SK-N-SH treated with all-trans-retinoic acid at 6 μM for 48 hours (cell line): ENCODE results near the gene NMT1.

Source experiments
- ARNTL ChIP-seq: fragments of 450-650 bp; formaldehyde crosslinking; IDR thresholded peaks from 2 replicates; pipeline ENCODE4 v1.5.0; 2020; ENCODE audit warnings: low read depth, mild to moderate bottlenecking, moderate library complexity, borderline replicate concordance
- CSRNP3 ChIP-seq: fragments of 250-450 bp; sonication (Bioruptor Pico); IDR thresholded peaks from 2 replicates; pipeline ENCODE4 v1.5.1; 2021; ENCODE audit warnings: mild to moderate bottlenecking, moderate library complexity
- ESRRG ChIP-seq: fragments of 250-450 bp; sonication (Bioruptor Pico); IDR thresholded peaks from 2 replicates; pipeline ENCODE4 v1.6.1; 2021; ENCODE audit warnings: mild to moderate bottlenecking
- PATZ1 ChIP-seq: fragments of 250-450 bp; sonication (Bioruptor Pico); IDR thresholded peaks from 2 replicates; pipeline ENCODE4 v1.8.0; 2020; ENCODE audit warnings: mild to moderate bottlenecking, moderate library complexity, borderline replicate concordance
- RARB ChIP-seq: fragments of 250-450 bp; sonication (Bioruptor Pico); IDR thresholded peaks from 2 replicates; pipeline ENCODE4 v1.8.0; 2021; ENCODE audit warnings: mild to moderate bottlenecking, moderate library complexity
- ZFP3 ChIP-seq: fragments of 250-450 bp; sonication (Bioruptor Pico); IDR thresholded peaks from 2 replicates; pipeline ENCODE4 v1.5.0; 2020; ENCODE audit warnings: mild to moderate bottlenecking, moderate library complexity
- ZNF8 ChIP-seq: fragments of 450-650 bp; formaldehyde crosslinking; IDR thresholded peaks from 2 replicates; pipeline ENCODE4 v1.5.0; 2020; ENCODE audit warnings: mild to moderate bottlenecking, moderate library complexity

GRCh38 chr17:45104497-45104896 lies 43.4 kb downstream of the NMT1 start:
- no peak for TF ChIP-seq ARNTL
- no peak for TF ChIP-seq PATZ1 (CRISPR knock-in tag)
- TF ChIP-seq CSRNP3 (CRISPR knock-in tag): no peak
- no peak for TF ChIP-seq RARB (CRISPR knock-in tag)
- TF ChIP-seq ZFP3 (CRISPR knock-in tag): no peak
- TF ChIP-seq ZNF8 (CRISPR knock-in tag): no peak
- TF ChIP-seq ESRRG (CRISPR knock-in tag): no peak
